GM18499 (cell line): Measurements from ENCODE around the gene PADI1.

ENCODE experiments used
- ATAC-seq: cut with Tn5 transposase; IDR thresholded peaks from one replicate; pipeline ENCODE4 v1.9.1; 2021; ENCODE audit warnings: moderate number of reproducible peaks; ENCODE audit not compliant: insufficient read depth, unreplicated experiment

The PADI1 gene

GRCh38 chr1:17213782-17214148, 8.8 kb downstream of the PADI1 start:
- ATAC-seq, result no peak

DNA sequence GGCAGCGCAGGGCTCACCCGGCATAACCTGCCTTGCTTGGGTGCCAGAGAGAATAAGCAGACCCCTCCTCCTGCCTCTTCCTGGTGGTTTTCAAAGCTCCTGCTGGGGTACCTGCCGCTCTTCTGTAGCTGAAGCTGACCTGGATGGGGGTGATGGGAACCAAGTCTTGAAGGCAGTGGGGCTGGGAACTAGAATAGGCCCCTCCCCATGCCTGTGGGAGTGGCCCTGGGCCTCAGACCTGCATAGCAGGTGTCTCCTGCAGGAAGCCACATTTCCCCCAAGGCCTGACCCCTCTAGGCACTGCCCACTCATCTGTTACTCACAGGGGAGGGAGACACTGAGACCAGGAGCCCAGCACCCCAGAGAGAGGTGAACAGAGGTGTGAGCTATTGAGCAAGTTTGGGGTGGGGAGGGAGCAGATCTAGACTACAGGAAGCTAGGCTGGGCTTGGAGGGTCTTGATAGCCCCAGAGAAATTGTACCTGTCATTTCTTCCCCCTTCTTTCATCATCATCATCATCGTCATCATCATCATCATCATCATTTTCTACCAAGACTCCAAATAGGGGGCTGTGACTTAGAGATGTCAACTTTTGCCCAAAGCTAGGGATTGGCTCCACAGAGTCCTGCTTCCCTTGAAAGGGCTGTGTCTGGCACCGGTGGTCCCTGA, 10.1 kb downstream of the PADI1 start:
- ATAC-seq, result no peak

- no peak for ATAC-seq
Measured at GRCh38 chr1:17215545-17215890, 10.6 kb downstream of the PADI1 start.

- no peak for ATAC-seq
Measured at GRCh38 chr1:17216078-17216477, 11.2 kb downstream of the PADI1 start.

DNA sequence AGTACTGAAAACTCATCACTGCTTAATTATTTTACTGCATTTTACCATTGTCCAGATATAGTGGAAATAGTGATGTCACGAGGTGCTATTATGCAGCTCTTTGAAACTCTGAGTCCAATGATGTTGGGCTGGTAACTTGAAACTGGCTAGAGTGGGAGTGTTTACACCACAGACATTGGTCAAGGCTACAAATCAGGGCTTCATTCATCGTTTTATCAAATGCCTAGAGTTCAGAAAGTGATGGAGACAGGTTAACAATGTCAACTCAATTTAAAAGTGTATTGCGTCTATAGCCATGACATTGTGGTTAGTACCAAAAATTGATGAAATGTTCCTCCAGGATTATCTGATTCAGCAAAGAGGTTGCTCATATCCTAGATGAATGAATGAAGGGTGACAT, 12.7 kb downstream of the PADI1 start:
- ATAC-seq, result no peak

- no peak for ATAC-seq
Measured at GRCh38 chr1:17218939-17219338, 14.0 kb downstream of the PADI1 start.

DNA sequence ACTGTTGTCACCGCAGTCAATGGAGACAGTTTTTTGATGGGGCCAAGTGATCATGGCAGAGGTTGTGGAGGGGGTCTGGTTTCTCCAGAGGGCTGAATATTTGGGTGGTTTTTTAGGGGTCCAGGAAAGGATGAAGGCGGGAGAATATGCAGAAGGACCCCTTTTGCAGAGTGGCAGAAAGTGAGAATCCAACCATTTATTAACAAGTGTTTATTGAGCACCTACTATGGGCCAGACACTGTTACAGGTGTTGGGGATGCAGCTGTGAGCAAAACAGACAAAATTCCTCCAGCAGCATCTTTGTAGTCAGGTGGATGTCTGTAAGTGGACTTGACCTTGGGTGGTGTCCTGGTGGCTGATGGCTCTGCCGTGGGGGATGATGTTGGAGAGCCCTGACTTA, 15.4 kb downstream of the PADI1 start:
- no peak for ATAC-seq

- ATAC-seq, result no peak
Measured at GRCh38 chr1:17222557-17222956, 17.6 kb downstream of the PADI1 start.

- no peak for ATAC-seq
Measured at GRCh38 chr1:17224434-17224833, 19.5 kb downstream of the PADI1 start.

DNA sequence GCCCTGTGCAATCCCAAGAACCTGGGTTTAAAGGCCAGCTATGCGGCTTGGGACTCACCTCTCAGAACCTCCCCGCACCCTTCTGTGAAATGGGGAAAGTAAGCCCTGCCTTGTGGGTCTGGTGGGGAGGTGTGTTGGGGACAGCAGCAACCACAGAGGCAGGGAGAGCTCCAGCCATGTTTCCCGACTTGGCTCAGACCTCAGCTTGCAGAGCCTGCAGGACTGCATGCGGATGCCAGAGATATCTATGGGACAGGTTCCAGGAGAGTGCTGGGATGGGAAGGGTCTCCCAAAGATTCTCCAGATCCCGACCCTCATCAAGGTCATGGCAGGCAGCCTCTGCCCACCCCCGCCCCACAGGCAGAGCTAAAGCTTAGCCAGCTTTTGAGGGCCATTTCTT, 20.2 kb downstream of the PADI1 start:
- ATAC-seq, result no peak

- ATAC-seq, result no peak
Measured at GRCh38 chr1:17227358-17227915, 22.5 kb downstream of the PADI1 start.

- no peak for ATAC-seq
Measured at GRCh38 chr1:17228619-17229018, 23.7 kb downstream of the PADI1 start.

GRCh38 chr1:17229379-17229778, 24.5 kb downstream of the PADI1 start:
- no peak for ATAC-seq

DNA sequence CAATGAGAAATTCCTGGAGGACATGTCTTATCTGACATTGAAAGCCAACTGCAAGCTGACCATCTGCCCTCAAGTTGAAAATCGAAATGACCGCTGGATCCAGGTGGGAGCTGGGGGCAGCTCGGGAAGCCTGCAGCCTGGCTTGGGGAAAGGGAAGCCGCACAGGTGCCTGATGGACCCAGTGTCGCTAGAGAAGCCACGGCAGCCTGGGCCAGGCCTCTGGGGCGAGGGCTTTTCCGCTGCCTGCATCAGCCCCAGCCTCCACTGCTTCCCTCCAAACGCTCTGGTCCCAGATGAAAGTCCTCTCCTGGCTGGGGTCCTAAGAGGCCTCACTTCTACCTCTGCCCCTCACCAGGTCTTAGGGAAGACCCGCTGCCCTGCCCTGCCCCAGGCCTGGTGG, 25.2 kb downstream of the PADI1 start:
- ATAC-seq, result no peak

- no peak for ATAC-seq
Measured at GRCh38 chr1:17230671-17231310, 25.9 kb downstream of the PADI1 start.

GRCh38 chr1:17232759-17233661, 28.1 kb downstream of the PADI1 start:
- no peak for ATAC-seq

GRCh38 chr1:17233675-17234320, 28.9 kb downstream of the PADI1 start:
- no peak for ATAC-seq

DNA sequence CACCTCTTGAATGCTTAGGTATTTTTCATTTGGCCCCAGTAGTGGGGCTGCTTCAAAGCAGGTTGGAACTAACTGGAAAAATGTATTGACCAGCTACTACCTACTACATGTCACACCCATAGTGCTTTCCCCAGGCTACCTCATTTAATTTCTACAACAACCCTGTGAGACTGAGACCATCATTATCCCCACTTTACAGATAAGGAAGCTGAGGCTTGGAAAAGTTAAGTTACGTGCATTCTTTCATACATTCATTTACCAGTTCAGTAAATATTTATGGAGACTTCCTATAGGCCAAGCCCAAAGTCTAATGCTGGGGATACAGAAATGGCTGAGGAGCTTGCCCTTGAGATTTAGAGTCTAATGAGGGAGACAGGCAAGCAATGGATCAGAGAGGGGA, 29.5 kb downstream of the PADI1 start:
- no peak for ATAC-seq

DNA sequence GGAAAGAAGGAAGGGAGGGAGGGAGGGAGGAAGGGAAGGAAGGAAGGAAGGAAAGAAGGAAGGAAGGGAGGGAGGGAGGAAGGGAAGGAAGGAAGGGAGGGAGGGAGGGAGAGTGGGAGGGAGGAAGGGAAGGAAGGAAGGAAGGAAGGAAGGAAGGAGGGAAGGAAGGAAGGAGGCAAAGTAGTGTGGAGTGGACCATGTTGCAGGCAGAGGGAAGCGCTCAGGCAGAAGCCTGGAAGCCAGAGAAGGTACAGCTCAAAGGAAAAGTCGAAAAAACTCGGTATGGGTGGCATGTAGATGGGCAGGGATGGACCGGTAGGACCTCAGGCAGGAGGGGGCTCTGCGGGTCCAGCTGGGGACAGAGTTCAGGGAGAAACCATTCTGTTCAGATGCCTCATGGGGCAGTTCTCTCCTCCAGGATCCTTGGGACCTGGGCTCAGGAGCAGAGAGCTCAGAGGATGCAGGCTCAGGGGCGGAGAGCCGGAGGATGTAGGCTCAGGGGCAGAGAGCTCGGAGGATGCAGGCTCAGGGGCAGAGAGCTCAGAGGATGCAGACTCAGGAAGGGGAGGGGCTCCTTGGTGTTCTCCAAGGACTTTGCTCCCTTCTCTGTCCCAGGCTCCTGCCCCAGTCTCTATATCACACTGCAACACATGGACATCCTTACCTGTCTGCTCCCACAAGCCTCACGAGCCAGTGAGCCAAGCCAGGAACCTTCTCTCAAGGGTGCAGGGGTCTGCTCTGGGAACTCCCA, 30.4 kb downstream of the PADI1 start:
- ATAC-seq, result no peak
